Ovary (tissue), 3 donors: ENCODE data around the gene LRRC26.

ENCODE experiments used
- CTCF ChIP-seq, 3 donors: fragments of 450-650 bp in 2 of 3; fragments of 200-600 bp in 1 of 3; IDR thresholded peaks; one replicate each; pipeline versions ENCODE4 v1.5.1 to v1.8.0; 2016 to 2022; ENCODE audit warnings: antibody characterized with exemption in 3 of 3, mild to moderate bottlenecking in 1 of 3
- POLR2A ChIP-seq: fragments of 450-650 bp; IDR thresholded peaks from one replicate; pipeline ENCODE4 v1.6.1; 2017; ENCODE audit warnings: antibody characterized with exemption, mild to moderate bottlenecking, moderate library complexity
- donor health status: DM: no; HTN: no; CAD: no.

GRCh38 chr9:137148242-137148641, 21.6 kb downstream of the LRRC26 start:
- TF ChIP-seq CTCF (IDR thresholded peaks at IDR 0.05) (no peak), POLR2A (no peak)
